GM21367 (cell line): ENCODE data around the gene CDC42.

Experiments
- ATAC-seq: cut with Tn5 transposase; IDR thresholded peaks from one replicate; pipeline ENCODE4 v1.9.1; 2021; ENCODE audit not compliant: unreplicated experiment

The CDC42 gene

DNA sequence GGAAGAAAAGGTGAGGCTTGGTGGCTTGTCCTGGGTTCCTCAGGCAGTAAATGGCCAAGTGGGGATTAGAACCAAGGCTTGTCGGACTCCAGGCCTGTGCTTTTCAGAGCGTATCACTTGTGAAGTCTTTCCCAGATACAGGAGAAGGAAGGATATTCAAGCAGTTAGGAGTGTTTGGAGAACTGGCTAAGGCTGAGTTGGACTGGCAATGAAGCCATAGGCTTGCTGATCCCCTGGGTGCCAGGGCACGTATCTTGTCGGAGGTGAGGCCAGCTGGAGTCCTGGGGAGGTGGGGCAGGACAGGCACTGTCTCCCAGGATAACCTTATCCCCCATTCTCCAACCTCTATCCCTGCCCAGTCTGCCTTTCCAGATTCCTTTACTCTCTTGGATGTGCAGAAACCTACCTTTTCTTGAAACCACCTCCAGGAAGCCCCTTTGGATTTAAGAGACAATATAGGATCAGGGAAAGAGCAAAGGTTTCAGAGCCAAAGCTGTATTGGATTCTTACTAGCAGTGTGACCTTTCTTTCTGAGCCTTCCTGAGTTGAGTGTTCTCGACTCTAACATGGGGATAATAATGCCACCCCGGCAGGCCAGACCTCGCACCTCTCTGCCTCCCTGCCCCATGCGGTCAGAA, 72.2 kb downstream of the CDC42 start:
- no peak for ATAC-seq

DNA sequence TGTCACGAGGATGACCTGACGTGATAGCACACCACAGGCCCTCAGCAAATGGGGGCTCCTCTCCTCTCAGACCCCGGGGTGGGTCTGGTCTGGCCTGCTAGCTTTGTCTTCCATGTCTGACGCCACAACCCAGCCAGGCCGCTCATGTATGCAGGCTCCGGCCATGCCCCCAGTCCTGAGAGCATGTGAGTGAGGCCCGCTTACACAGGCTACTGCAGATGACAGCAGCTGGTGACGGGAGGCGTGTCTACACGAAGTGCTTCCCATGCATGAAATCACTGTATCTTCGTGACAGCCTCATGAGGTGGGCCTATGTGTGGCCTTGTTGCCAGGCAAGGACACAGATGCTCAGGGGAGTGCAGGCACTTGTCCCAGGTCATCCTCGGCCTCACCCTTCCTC, 74.0 kb downstream of the CDC42 start:
- ATAC-seq: no peak

DNA sequence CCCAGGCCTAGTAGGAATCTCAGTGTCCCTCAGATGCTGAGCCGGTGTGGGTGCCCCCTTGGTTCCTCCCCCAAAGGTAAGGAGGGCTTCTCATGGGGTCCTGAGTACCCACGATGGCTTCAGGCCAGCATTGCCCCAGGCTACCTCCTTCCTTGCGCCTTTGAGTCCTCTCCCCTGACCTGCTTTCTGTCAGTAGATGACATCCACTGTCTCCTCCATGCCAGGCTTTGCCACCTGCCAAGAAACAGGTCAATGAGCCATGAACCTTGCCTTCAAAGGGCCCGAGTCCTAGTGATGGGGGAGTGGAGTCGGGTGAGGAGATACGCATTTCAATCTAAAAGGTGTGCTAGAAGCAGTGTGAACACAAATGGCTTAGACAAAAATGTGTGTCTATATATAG, 74.7 kb downstream of the CDC42 start:
- no peak for ATAC-seq

DNA sequence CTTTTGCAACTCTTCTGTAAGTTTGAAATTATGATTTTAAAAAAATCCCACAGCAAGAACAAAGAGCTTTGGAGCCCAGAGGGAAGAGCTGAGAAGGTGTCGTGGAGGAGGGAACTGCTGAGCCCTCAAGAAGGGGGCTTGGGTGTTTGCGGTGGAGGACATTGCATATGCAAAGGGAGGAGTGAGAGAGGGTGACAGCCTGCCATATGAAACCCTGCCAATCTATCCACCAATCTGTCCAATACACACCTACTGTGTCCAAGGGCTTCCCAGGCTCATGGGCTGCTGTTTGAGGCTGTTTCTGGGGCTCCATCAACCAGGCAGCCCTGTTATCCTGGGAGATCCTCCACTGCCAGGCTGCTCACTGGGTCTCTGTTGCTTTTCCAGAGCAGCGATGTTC, 75.2 kb downstream of the CDC42 start:
- ATAC-seq: no peak

DNA sequence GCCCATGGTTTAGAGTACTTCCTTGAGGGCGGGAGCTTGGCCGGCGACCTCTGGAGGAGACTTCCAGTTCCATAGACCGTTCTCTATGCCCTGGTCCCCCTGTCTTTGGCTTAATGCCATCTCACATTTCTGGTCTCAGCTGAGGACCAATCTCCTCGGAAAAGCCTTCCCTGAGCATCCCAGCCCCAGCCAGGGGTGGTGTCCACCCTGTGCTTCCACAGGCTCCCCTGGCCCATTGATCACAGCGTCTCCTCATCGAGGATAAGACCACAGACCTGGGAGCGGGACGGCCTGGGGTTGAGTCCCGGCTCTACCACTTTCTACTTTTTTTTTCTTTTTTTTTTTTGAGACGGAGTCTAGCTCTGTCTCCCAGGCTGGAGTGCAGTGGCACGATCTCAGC, 75.9 kb downstream of the CDC42 start:
- ATAC-seq: no peak

DNA sequence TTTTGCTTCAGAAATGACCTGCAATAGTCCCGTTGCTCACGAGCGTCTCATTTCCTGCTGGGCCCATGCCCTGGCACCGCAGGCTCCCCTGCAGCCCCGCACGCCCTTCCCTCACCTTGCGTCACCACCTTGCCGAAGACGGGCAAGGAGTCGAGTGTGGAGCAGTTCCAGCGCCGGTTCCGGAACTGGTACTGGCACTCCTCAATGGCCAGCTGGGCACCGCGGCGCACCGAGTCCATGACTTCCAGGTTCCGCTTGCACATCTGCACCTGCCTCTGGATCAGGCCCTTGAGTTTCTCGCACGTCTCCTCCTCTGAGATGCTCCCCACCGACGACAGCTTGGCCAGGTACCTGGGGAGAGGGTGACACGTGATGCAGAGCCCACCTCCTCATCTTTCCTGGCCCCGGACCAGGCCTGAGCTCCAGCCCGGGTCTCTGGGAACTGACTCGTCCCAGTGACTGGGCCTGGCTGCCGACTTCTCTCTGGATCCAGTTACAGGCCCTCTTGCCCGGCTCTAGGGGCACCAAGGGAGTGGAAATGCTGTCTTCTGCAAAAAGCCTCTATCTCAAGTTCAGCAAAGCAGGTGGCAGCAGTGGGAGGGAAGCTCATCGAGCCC, 77.1 kb downstream of the CDC42 start:
- no peak for ATAC-seq

DNA sequence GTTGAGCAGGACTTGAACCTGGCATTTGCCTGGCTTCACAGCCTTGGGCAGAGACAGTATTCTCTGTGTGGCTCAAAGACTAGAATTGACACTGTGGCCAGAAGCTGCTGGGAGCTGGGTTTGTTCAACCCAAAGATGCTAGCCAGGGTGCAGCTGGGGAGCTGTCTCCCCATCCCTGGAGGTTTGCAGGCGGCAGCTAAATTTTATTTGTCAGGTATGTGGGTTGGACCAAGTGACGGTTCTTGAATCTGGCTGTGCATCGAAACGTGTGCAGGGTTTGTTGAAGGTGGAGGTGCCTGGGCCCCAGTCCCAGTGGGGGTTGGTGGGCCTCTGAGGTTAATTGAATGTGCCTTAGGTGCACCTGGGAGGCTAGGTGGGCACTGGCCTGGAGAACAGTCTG, 78.6 kb downstream of the CDC42 start:
- ATAC-seq: no peak

DNA sequence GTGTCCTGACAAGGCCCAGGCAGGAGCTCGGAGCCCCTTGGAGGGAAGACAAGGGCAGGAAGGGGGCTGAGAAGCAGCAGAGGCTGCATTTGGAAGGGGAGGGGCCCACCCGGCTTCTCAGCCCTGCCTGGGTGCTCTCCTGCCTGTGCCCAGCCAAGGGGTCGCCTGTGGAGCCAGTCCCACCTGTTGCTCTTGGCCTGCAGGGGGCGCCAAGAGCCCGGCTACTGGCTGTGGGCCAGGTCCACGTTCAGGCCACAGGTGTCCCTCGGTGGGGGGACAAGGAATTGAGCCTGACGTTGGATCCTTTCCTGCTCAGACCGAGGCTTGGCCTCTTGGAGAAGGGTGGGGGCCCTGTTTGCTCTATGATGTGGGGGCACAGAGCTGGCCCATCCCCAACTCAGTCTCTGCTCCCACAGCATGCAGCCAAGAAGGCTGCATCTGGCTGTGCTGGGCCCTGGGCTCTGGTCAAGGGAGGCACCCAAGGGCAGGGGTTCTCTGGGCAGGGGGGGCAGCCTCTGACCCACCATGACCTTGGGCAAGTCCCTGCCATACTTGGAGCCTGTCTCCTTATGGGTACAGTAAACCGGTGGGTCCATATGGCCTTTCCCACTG, 79.5 kb downstream of the CDC42 start:
- ATAC-seq: no peak

DNA sequence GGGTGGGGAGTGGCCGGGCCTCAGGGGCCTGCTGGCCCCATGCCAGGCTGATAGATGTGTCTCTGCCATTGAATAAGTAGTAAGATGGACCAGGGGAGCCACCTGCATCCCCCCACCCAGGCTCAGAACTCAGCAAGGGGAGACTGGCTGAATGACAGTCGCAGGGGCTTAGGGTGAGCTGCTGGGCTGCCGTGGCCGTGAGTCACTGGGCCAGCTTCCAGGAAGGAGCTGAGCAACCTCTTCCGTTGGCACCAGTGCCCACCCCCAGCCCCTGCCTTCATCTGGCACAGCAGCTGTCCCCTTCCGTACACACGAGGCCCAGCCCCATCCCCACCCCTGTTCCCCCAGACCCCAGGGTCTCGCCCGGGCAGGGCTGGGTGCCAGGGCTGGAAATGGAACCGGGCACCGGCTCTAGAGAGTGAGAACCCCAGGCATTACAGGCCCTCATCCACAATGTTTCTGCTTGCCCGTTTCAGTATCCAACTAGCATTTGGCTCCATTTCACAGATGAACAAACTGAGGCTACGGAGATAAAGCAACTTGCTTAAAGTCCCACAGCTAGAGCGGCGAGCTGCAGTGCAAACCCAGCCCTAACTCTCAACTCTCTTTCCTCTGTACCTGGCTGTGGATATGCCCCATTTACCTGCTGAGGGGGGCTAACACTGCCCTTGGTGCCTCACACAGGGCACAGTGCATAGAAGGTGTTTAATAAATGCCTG, 80.2 kb downstream of the CDC42 start:
- no peak for ATAC-seq

DNA sequence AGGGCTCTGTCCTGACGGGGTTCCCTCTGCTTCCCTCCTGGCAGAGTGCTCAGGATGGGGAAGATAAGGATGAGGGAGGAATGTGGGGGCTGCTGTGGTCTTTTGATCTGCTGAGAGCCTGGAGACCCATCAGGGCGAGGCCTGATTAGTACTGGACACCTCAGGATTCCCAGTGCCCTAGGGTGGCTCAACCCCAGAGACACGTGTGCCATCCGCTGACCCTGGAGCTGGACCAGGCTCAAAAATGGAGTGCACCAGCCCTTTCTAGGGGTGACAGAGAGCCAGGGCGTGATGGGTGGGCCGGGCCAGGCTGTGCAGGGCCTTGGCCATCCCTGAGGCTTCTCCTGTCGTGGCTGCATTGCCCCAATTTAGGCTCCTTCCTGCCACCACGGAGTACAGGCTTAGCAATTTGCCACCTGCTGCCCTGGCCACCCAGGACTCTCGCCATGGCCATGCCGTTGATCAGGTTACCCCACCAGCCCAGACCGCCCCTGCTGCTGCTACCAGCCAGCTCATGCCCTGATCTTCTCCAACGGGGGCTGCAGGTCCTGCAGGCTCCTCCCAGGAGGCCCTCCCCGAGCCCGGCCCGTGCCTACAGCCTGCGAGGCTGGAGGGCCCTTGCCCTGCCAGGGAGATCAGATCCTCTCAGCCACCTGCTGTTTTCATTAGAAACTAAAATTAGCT, 80.9 kb downstream of the CDC42 start:
- no peak for ATAC-seq

DNA sequence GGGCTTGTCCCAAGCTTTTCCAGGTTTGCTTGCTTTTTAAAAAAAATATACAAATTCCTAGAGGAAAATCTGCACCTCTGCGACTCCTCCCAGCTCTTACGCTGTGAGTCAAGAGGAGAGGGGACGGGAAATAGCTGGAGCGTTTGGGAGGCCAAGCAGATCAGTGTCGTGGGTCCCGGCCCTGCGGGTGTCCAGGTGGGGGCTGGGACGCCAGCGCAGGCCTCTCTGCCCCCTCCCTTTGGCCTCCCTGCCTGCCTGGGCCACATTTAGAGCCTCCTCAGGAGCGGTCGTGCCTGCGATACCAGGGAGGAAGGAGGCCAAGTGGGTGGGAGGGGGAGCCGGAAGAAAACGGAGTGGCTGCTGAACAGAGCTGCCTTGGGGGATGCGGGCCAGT, 81.4 kb downstream of the CDC42 start:
- ATAC-seq: no peak

DNA sequence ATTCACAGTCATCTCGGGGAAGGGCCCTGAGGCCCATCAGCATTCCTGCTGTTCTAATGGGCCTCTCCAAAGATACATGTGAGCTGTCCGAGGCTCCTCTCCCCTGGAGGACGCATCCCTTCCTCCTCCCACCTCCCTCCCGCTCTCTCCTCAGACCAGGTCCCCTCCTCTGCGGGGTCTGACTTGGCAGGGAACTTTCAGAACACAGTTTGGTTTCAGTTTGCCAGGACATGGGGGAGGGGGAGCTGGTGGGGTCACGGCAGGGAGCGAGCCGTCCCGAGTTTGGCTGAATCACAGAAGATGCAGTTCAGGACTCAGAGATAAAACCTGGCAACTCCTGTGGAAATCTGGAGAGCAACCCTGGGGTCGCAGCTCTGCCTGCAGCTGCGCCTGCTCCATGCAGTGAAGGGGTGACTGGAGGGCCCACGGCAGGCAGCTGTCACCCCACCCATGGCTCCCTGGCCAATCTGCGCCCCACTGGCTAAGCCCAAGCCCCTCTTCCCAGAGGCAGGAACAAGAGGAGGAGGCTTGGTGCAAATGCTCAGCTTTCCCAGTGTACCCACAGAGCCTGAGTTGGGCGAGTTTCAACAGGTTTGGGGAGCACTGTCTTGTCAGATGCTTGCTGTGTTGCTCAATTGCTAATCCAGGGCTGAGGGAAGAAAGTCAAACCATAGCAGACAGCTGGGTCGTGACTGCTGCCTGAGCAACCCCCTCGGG, 84.7 kb downstream of the CDC42 start:
- ATAC-seq: no peak

DNA sequence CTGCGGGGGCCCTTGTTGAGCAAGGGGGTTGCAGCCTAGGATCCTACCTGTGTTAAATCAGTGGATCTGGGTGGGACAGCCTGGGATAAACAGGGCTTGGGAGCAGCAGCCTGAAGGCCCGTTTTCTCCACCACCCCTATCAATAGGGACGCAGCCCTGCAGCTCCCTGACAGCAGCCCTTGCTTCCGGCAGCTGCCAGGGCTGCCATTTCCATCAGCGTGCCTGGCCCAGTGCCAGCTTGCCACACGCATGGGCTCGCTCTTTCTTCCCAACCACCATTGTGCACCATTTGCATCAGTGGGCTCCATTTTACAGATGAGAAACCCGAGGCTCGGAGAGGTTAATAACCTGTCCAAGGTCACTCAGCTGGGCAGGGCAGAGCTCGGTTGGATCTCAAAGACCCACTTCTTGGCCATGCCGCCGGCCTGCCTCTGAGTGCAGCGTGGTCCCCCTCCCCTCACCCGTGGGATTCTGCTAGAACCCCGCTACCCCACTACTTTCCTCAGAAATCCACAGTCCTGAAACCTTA, 86.6 kb downstream of the CDC42 start:
- no peak for ATAC-seq

DNA sequence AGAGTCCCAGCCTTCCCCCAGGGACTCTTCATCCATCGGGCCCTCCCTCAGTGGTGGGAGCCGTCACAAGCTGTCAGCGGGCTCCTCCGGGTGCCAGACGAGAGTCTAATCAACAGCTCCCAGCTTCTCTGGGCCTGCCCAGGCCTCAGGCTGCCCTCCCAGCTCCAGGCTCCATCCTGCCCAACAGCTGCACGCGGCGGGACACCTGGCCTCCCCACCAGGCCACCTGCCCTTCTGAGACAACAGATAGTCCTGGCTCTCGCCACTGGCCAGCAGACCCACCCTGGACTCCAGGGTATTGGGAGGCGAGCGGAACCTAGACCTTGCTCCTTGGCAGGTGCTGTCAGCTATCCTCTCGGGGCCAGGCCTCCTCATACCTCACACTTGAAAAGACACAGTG, 87.3 kb downstream of the CDC42 start:
- no peak for ATAC-seq
